GM18511 (cell line): ENCODE data around the gene RTP2.
"Not testable (repeated sequence)": the region's sequence is repeated elsewhere in the genome, so short reads cannot be mapped to it uniquely, and the experiment has no call there.

Experiments
- ATAC-seq: cut with Tn5 transposase; IDR thresholded peaks from one replicate; pipeline ENCODE4 v1.9.1; 2021; ENCODE audit warnings: mild to moderate bottlenecking, moderate library complexity; ENCODE audit not compliant: unreplicated experiment

Gene RTP2

DNA sequence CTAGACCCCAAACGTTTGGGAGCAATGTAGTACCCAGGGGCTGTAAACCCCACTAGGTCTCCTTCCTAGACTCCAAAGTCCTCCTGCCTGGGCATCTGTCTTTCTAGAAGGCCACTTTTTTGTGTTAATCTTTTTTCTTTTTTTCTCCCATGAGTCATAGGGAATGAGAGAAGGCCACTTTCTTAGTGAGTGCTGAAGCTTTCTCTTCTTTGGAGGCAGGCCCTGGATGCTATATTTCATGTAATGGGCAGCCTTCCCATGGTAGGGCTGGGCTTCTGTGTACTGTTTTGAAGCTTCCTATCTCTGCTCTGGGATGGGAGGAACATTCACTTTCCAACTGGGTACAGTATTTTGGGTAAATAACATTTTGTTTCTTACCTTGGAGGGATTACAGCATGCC, 15.2 kb upstream of the RTP2 start:
- no peak for ATAC-seq

DNA sequence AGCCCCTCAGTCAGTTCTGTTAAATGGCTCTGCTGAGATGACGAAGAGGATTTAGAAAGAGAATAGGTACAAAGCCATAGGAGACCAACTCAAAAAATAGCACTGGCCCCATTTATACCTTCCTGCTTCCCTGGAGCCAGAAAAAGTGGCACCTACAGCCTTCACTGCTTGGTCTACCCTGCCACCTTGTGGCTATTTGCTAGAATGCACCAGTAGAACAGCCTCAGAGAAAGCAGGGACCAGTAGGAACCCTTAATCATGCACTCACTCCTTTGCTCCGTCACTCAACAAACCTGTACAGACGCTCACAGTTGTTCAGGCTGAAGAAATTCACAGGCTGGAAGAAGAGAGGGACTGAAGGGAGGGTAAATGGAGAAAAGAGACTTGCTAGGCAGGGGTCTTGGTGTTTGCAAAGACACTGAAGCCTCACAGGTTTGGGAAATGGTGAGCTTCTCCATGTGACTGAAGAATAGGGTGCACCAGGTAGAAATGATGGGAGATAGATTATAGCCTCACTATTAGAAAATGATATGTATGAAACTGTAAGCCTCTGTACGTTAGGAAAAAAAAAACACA, 12.1 kb upstream of the RTP2 start:
- peak; percentile 95 for ATAC-seq

DNA sequence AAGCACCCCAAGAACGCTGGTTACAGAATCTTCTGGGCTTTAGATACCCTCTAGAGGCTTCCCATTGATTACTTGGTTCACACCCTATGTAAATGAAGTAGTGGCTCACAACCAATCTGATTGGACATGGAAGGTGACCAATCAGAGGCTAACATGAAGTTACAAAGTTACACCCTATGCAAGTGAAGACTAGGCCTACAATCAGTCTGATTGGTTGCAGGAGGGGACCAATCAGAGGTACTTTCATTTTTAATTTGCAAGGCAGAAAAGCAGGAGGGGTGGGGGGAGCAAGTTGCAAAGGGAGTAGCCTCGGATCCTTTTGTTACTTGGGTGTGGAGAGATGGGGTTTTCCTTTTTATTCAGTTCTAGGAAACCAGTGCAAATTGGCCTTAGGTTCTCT, 11.1 kb upstream of the RTP2 start:
- no peak for ATAC-seq

DNA sequence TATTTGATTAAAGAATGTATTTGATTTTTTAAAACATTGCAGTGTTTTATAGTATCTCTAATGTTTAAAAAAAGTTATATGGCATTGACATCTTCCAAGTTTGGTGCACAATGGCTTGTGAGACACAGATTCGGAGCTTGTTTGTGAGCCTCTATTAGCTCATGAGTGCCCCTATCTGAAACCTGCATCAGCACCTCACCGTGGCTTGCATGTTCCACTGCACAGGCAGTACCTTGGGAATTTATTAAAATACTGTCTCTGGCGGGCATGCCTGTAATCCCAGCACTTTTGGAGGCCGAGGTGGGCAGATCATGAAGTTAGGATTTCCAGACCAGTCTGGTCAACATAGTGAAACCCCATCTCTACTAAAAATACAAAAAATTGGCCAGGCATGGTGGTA, 6.8 kb upstream of the RTP2 start:
- no peak for ATAC-seq

DNA sequence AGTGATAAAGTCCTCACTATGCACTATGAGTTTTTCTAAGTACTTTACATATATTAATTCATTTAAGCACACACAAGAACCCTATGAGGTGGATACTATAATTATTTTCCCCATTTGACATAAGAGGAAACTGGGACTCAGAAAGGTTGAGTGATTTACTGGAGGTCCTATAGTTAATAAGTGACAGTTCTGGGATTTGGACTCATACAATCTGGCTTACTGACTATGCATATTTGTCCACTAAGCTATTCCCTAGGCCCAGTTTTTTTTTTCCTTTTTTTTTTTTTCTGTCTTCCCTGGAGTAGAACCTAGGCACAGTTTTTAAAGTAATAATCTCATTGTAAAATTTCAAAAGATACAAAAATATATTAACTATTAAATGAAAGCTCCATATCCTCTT, 6.3 kb upstream of the RTP2 start:
- ATAC-seq = no peak

DNA sequence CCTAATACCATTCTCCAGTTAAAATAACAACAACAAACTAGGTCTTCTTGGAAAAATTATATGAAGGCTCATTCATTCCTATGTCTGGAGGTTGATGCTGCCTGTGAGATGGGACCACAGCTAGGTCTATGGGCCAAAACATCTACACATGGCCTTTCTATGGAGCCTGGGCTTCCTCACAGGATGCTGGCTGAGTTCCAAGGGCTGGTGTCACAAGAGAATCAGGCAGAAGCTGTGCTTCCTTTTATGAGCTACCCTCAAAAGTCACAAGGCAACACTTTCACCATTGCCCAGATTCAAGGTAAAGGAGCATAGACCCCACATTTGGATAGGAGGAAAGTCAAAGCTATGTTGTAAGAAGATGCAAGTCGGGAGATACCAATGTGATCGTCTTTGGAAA, 4.6 kb upstream of the RTP2 start:
- no peak for ATAC-seq

DNA sequence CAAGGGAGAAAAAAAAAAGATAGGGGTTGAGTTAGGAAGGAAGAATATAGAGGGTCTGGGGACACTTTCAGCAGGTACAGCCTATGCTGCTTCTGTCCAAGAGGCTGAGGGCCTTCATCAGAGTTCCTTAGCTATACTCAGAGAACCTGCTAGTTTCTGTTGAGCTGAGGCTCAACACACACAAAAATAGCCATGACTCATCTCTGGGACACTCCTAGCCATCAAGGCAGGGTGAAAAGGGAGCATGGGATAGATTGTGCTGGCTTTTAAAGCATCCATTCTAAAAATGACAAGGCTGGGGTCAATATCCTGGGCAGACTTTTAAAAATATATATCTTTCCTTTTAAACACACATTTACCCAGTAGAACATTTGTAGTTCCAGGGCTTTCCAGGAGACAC, 2.8 kb upstream of the RTP2 start:
- ATAC-seq = no peak

DNA sequence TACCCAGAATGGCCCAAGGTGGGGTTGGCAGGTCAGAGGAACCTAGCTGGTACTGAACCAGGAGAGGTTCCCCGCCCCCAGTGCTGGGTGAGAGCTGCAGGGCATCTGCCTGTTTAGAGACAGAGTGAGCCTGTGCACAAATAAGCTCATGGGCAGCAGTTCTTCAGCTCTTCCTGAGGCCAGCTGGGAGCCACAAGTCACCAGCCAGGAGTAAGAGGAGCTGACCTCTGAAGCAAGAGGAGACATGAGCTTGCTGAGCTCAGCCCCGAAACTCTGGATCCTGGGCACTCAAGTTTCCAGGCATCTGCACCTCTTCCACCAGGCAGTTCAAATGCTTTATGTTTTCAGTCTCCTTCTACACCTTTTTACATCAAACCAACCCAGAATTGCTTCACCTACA, 2.1 kb downstream of the RTP2 start:
- ATAC-seq = no peak

DNA sequence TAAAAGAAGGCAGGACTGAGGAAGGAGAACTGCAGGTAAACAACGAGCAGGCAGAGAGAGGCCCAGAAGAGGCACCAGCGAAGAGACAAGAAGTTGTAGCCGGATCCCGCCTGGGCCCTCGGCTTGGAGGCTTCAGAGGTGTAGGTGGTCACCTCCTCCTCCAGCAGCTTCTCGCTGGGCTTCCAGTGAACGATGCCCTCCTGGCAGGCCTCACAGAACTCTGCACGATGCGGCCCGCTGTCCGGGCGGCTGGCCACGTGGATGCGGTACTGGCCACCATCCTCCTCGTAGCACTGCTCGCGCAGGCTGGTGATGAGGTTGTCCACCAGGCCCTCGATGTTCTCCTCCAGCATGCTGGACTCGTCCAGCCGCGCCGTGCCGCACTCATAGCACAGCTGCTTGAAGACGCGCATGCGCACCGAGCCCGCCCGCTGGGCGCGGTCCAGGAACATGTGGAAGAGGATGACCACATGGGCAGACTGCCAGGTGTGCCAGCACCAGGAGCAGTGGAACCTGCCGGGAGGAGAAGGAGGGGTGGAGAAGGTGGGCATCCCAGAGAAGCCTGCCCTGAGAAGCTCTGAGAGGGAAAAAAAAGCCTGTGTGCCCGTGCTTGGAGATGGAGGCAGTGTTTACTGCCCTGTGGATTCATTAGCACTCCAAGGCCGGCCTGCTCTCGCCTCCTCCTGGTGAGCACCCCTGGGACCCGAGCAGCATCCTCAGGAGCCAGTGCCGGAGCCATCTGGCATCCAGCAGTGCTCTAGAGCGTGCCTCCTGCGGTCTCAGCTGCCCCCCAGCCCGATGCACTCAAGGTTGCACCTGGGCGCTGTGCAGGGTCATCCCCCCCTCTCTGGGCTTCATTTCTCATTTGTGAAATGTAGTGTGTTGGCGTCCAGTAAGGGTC, 3.6 kb downstream of the RTP2 start:
- no peak for ATAC-seq

DNA sequence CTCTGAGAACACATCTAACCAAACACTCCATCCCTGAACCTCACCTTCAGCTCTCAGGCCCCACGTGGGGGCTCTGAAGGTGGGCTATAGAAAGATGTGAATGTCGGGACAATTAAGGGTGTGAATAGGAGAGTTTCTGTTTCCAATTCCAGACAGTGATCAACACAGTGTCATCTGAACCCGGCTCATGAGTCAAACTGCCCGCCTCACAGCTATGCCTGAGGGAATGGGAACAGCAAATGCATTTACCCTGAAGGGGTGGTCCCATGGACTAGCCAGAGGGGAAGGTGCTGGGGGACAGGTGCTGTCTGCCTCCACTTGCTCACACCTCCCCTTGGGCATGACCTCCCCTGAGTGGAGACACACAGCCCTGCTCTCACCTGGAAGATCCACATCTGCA, 6.3 kb downstream of the RTP2 start:
- ATAC-seq = no peak

DNA sequence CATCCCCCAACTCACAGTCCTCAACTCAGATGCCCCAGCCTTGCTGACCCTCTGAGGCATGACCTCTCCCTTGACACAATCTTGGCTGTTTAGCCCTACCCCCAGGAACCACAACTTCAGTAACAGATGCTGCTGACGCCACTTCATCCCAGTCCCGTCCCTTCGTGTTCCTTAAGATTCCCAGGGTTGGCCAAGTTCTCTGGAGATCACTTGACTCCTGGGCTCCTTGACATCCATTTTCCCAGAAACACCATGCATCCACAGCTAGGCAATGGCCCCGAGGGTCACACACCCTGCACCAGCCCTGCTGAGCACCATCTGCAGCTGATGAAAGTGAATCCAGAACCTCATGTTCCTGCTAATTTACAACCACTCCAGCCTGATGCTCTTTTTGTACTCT, 6.9 kb downstream of the RTP2 start:
- no peak for ATAC-seq

DNA sequence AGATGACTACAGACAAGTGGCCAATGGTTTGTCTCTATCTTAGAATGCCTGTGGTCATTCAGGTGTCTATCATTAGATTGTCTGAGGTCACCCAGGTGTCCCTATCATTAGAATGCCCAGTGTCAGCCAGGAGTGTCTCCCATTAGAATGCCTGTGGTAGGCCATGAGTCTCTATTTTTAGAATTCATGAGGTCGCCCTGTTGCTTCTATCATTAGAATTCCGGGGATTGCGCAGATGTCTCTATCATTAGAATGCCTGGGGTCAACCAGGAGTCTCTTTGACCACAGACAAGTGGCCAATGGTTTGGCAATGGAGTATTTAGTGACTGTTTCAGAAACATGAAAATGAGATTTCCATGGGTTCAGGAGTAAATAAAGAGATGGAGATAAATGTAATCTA, 7.6 kb downstream of the RTP2 start:
- ATAC-seq = no peak

DNA sequence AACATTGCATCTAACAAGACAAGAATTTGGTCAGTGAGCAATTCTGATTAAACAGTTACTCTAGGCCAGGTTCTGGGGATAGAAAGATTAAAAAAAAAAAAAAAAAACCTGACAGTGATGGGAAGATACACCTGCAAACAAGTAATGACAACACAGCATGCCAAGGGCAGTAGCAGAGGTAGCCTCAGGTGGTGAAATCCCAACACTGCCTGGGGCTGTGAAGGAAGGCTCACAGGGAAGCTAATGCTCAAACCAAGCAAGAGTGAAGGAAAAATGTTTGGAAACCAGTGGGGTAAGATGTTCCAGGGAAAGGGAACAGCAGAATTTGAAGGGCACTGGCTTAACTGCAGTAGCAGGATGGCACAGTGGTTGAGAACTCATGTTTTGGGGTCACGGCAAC, 8.9 kb downstream of the RTP2 start:
- ATAC-seq = no peak

DNA sequence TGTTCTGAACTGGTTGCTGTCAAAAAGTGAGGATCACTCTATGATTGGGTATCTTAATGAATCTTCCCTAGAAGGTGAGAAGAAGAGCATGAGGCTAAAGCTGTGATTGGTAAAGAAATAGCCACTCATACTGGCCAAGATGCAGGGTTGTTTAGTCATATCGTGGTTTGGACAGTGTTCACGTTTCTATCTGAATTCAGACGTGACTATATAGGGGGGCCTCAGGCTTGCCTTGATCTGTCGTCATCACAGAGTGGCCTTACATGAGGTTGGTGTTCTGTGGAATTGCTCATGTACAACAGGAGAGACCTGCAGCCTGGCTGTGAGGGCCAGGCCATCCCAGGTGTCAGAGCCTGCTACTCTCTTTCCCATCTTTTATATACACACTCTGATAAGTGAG, 12.4 kb downstream of the RTP2 start:
- no peak for ATAC-seq

DNA sequence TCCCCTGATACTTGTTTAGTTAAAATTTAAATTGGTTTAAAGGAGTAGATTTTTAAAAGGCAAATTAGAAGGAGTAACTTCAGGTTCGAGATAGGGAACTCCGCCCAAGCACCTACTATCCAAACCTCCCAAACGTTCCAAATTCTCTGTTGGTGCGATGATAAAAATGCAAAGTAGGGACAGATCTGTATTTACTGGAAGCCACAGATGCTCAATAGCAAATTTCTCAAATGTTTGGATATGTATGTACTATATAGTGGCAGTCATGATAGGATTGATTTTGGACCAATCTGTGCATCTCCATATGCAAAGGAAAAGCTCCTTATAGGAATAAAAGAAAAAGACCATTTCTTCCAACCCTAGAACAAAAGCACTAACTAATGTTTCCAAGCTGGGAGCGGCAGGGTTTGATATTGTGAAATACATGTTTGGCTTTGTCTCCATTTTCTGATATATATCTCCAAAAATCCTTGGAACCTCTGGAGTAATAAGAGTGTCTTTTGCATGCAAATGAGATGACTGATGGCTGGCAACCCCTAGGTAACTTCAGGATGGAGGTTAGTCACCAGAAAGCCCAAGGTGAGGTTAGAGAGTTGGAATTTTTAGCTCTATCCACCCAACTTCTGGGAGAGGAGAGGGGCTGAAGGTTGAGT, 15.6 kb downstream of the RTP2 start:
- no peak for ATAC-seq

DNA sequence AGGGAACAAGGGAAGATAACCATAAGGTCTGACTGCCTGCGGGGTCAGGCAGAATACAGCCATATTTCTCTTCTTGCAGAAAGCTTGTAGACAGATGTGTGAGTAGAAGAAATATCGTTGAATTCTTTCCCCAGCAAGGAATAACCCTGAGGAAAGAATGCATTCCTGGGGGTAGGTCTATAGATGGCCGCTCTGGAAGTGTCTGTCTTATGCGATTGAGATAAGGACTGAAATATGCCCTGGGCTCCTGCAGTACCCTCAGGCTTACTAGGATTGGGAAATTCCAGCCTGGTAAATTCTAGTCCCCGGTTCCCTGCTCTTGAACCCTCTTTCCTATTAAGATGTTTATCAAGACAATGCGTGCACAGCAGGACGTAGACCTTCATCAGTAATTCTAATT, 16.4 kb downstream of the RTP2 start:
- ATAC-seq = no peak

DNA sequence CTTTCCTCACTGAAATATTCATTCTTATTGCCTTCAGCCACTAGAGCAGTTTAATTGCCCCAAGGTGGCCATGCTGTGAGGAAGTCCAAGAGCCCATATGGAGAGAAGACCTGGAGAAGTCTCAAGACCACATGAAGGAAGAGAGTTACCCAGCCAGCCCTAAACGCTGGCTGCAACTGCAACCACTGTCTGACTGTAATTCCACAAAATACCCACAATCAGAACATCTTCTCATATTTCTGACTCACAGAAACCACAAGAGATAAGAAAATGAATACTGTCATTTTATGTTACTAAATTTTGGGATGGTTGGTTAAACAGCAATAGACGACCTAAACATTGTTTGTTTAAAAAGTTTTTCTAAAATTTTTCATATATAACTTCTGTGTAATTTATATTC, 17.5 kb downstream of the RTP2 start:
- ATAC-seq = no peak

DNA sequence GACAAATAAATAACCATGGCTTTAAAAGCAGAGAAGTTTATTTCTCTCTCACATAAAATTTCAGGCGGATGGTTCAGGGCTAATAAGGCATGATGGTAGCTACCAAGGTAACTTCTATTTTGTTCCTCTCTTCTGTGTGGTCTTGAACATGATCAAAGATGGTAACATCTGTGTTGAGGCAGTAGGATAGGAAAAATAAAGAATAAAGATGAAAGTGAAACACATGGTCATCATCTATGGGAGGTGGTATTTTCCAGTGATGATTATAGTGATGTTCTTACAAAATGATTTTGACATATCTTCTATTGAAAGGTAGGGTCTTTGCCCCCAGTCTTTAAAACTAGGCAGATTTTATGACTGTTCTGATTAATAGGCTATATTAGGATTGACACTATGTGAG, 17.9 kb downstream of the RTP2 start:
- ATAC-seq = no peak

DNA sequence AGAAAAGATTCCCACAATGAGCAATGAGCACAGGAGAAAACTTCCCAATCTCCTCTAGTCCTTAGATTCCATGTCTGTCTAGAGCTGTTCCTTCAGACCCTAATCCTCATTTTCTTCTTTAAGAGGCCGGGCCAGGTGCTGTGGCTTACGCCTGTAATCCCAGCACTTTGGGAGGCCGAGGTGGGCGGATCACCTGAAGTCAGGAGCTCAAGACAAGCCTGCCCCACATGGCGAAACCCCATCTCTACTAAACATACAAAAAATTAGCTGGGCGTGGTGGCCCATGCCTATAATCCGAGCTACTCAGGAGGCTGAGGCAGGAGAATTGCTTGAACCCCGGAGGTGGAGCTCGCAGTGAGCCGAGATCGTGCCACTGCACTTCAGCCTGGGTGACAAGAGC, 20.6 kb downstream of the RTP2 start:
- ATAC-seq = not testable (repeated sequence)

DNA sequence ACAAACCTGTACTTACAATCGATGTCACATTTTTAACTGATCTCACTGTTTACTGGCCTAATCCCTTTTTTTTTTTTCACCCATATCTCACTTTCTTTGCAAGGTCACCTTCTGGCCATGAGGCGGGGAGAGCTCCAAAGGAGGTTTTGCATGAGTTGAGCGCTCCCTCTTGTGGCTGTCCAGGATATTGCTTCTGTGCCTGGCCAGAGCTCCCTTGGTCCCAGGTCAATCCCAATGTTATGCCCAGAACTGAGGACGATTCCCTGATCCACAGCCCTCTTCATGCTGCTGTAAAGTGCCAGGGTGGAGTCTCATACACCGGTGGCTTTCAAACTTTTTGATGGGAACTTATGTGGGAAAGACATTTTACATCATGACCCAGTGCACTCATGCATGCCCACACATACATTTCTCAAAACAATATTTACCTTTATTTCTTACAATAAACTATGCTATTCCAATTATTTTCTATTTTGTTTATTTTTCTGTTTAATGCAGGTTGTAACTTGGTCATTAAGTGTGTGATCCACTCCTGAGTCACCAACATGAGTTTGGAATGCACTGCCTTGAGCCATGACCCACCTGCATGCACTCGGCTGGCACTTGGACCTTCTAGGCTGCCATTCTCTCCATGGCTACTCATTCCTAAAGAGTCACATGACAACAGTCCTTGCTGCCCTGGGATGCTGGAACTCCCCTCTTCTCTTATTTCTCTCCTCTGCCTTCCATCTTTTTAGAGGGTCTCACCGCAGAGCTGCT, 22.5 kb downstream of the RTP2 start:
- peak; percentile 88 for ATAC-seq

DNA sequence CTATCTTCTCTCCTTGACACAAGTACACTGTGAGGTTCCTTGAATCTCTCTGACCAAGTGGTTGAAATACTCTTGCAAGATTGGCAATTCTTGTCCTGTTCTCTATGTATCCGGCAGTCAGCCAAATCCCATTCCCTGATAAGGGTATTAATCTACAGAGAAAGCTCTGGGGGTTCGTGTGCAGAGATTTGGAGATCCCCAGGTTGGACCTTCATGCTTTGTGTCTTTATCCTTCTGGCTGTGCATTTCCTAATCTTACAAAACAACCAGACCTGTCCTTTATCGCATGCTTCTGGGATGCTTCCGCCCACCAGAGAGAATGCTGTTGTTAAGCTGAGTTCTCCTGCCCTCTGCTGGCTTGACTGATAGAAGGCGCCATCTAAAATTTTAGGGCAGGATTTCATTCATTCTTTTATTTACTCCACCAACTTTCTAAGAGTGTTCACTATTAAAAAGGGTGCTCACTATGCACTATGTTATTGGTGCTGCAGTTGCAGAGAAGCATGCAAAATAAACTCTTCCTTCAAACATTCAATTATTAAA, 23.6 kb downstream of the RTP2 start:
- no peak for ATAC-seq
